Tibial artery (tissue), 4 donors: Measurements from ENCODE around the gene ZMIZ2.

Experiments
- DNase-seq, 2 donors: peaks; one replicate each; pipeline ENCODE4 v3.0.0-alpha.2; 2019
- H3K27ac ChIP-seq, 2 donors: fragments of 200-600 bp; sonication (generic) in 1 of 2; 1 replicate in 1 of 2; 2 replicates in 1 of 2; pipeline ENCODE4 v1.5.1; 2018 to 2019; ENCODE audit warnings: mild to moderate bottlenecking in 1 of 2
- H3K27me3 ChIP-seq, 2 donors: fragments of 200-600 bp; sonication (generic) in 1 of 2; one replicate each; pipeline versions ENCODE4 v1.5.1 to v1.6.0; 2016 to 2019
- H3K36me3 ChIP-seq, 3 donors: fragments of 200-600 bp; sonication (generic) in 2 of 3; one replicate each; pipeline ENCODE4 v1.5.1; 2016 to 2019; ENCODE audit warnings: mild to moderate bottlenecking in 2 of 3
- H3K4me1 ChIP-seq, 4 donors: fragments of 200-600 bp; sonication (generic) in 2 of 4; 1 replicate in 3 of 4; 2 replicates in 1 of 4; pipeline ENCODE4 v1.5.1; 2016 to 2019
- H3K4me3 ChIP-seq, 2 donors: fragments of 200-600 bp; sonication (generic) in 1 of 2; 1 replicate in 1 of 2; 2 replicates in 1 of 2; pipeline ENCODE4 v1.5.1; 2018 to 2019; ENCODE audit warnings: mild to moderate bottlenecking in 2 of 2
- H3K9me3 ChIP-seq, 3 donors: fragments of 200-600 bp; sonication (generic) in 1 of 3; one replicate each; pipeline ENCODE4 v1.5.1; 2016 to 2019
- CTCF ChIP-seq, 2 experiments: fragments of 200-600 bp in 1 of 2; fragments of 450-650 bp in 1 of 2; IDR thresholded peaks; one replicate each; pipeline ENCODE4 v1.5.1; 2017 to 2019; ENCODE audit warnings: antibody characterized with exemption in 2 of 2, mild to moderate bottlenecking in 1 of 2, moderate library complexity in 1 of 2
- intact Hi-C: fragments of 100-400 bp; cut with DNase I; formaldehyde crosslinking; loops from one replicate; pipeline ENCODE4 v1.15.0; 2023; ENCODE audit warnings: low total_unique reads

ZMIZ2 gene

GRCh38 chr7:44750921-44751571 is 2.4 kb downstream of the ZMIZ2 start:
- H3K27me3 ChIP-seq: no peaks in the 10 kb centered on the region
- H3K36me3 ChIP-seq: no peaks in the 10 kb centered on the region
- DNase-seq: no peak
- H3K4me1 ChIP-seq: peaks cover 4 to 49% (median 33%) of the 10 kb centered on the region in 4 donors
- no peak for TF ChIP-seq CTCF (IDR thresholded peaks at IDR 0.05)
- intact Hi-C loops: no loop called here
- H3K9me3 ChIP-seq: no peaks in the 10 kb centered on the region
- H3K27ac ChIP-seq: no peak overlapping the region
- H3K4me3 ChIP-seq: no peak overlapping the region

GRCh38 chr7:44752822-44753221 is 4.2 kb downstream of the ZMIZ2 start:
- Histone ChIP-seq H3K4me1 (peaks cover 4 to 66% (median 47%) of the 10 kb centered on the region in 4 donors), H3K27ac (no peak overlapping the region), H3K36me3 (peaks cover 2 to 15% (median 11%) of the 10 kb centered on the region in 3 donors), H3K9me3 (no peaks in the 10 kb centered on the region), H3K27me3 (no peaks in the 10 kb centered on the region), H3K4me3 (no peak overlapping the region)
- no peak for TF ChIP-seq CTCF (IDR thresholded peaks at IDR 0.05)
- intact Hi-C loops: no loop called here
- no peak for DNase-seq

- DNase-seq: no peak
- H3K27me3 ChIP-seq: no peaks in the 10 kb centered on the region
- H3K27ac ChIP-seq: peak overlapping the region; percentile 26 to 64
- H3K4me1 ChIP-seq: peaks cover 4 to 56% (median 41%) of the 10 kb centered on the region in 4 donors
- H3K36me3 ChIP-seq: peaks cover 17 to 33% (median 30%) of the 10 kb centered on the region in 3 donors
- intact Hi-C loops: no loop called here
- no peaks in the 10 kb centered on the region for H3K9me3 ChIP-seq
- no peak for TF ChIP-seq CTCF (IDR thresholded peaks at IDR 0.05)
- no peak overlapping the region for H3K4me3 ChIP-seq
These were observed 6.4 kb downstream of the ZMIZ2 start for GRCh38 chr7:44754802-44755697.

GRCh38 chr7:44755698-44756627 is 7.3 kb downstream of the ZMIZ2 start:
- no peak for TF ChIP-seq CTCF (IDR thresholded peaks at IDR 0.05)
- Histone ChIP-seq H3K36me3 (peaks cover 26 to 42% (median 37%) of the 10 kb centered on the region in 3 donors), H3K4me1 (peaks cover 4 to 47% (median 32%) of the 10 kb centered on the region in 4 donors), H3K27me3 (no peaks in the 10 kb centered on the region), H3K27ac (peak overlapping the region; percentile 26 to 64), H3K4me3 (no peak overlapping the region), H3K9me3 (no peaks in the 10 kb centered on the region)
- DNase-seq: no peak
- intact Hi-C loops: no loop called here

GRCh38 chr7:44756904-44757303 is 8.3 kb downstream of the ZMIZ2 start:
- H3K27ac ChIP-seq: peak overlapping the region in 1 of 2 donors; percentile 64
- TF ChIP-seq CTCF (IDR thresholded peaks at IDR 0.05): no peak
- no peak overlapping the region for H3K4me3 ChIP-seq
- H3K9me3 ChIP-seq: no peaks in the 10 kb centered on the region
- intact Hi-C loops: no loop called here
- no peaks in the 10 kb centered on the region for H3K27me3 ChIP-seq
- peaks cover 4 to 40% (median 26%) of the 10 kb centered on the region in 4 donors for H3K4me1 ChIP-seq
- peaks cover 33 to 51% (median 46%) of the 10 kb centered on the region in 3 donors for H3K36me3 ChIP-seq
- no peak for DNase-seq
